Measurements from ENCODE around the gene ALOX5AP.

- TF ChIP-seq EZH2 (IDR thresholded peaks at IDR 0.05; ENCODE audit: insufficient read depth, poor library complexity, severe bottlenecking) = no peak
- no peak for TF ChIP-seq EZH2phosphoT487 (IDR thresholded peaks at IDR 0.05; ENCODE audit: insufficient read depth, low read depth)
Observed at GRCh38 chr13:30750036-30750435, 14.7 kb downstream of the ALOX5AP start.

All from GM23248 (cell line).